Stimulated activated CD4-positive, alpha-beta T cell treated with anti-CD3 and anti-CD28 coated beads, Interleukin-15, amount 100 ng/mL, for 24 hours (primary cell): ENCODE data around the gene TEKT3.

ENCODE experiments used
- DNase-seq: peaks from one replicate; pipeline ENCODE4 v3.0.0-alpha.2; 2020

Gene TEKT3

DNA sequence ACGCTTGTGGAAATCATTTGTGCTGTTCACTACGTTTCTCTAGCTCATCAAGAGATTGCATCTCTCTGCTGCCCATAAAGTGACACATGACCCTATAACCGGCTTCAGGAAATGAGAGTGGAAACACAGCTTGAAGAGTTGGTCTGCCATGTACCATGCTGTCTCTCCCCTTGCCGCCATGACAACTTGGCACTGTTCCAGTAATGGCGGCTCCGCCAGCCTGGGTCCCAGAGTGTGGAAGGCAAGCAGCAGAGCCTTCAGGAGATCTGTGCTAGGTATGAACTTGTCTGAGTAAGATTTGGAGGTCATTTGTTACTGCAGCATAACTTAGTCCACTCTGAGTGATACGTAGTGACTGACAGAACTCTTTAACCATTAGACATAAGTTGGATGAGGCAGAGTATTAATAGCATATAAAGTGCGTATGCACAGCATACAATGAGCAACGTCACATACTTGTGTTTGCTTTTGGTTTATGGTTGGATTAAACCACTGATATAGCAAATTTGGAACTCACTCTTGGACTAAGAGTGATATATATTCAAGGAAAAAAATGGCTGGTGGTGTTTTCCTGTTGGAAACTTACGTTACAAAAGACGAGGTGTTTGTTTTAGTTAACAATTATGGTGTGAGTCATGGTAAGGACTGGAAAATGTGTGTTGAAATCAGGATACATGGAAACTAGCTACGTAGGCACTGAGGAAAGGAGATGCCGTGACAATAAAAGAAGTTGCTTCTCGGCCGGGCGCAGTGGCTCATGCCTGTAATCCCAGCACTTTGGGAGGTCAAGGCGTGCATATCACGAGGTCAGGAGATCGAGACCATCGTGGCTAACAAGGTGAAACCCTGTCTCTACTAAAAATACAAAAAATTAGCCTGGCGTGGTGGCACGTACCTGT is 51.9 kb downstream of the TEKT3 start:
- DNase-seq, result no peak

DNA sequence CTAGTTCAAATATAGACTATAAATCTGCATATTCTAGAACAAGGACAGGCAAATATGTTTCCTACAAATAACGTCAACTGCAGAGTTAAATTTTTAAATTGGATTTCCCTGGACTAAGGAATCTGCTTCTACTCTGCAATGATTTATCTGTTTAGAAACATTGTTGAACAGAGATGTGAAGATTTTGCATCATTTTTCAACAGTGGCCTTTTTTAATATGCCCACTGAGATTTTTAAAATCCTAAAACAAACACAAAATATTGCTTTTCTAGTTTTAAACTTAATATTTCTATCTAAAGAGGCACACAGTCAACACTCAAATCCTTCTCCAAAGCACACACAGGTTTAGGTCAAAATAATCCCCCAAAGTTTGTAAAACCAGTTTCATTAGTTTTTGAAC is 52.5 kb downstream of the TEKT3 start:
- no peak for DNase-seq

DNA sequence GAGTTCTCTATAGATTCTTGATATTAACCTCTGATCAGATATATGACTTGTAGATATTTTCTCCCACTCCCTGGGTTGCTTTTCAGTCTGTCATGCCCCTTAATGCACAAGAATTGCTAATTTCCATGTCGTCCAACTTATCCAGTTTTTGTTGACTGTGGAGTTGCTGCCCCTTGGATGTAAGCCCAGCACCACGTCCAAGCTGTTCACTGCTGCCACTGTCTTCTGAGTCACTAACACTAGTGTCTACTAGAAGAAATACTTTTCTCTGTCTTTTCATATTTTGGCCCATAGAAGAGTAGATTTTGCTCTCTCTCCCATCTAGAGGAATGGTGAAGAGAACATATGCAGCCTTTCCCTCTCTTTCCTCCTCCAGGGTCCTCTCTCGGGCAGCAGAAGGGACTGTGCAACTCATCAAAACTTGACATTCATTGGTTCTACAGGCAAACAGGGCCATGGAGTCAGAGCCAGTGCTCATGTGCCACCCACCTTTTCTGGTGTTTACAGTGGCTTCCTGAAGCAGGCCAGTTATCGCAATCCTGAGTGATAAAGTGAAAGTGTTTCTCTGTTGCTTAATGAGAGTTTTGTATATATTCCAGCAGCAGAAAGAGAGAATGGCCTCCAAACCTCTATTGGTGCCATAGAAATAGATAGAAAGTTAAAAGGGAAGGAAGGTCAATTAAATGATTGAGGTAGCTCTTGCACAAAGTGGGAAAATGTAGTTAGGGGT is 53.7 kb downstream of the TEKT3 start:
- DNase-seq, result no peak

GRCh38 chr17:15285466-15285865 is 55.9 kb downstream of the TEKT3 start:
- DNase-seq, result no peak

DNA sequence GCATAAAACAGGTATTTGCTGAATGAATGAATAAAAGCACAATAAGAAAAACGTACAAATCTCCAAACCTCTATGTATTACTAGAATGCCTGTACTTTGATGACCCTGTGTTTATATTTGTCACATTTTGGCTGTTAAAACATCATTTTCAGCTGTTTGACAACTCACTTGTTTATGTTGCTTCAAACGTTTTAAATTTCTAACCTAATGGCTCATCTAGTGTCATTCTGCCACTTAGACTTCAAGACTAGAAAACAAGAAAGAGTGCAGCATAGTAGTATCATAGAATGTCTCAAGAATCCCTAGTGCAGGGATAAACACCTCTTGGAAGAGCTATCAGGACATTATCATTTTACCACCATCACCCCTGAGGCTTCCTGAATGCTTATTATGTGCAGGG is 56.9 kb downstream of the TEKT3 start:
- DNase-seq, result no peak

DNA sequence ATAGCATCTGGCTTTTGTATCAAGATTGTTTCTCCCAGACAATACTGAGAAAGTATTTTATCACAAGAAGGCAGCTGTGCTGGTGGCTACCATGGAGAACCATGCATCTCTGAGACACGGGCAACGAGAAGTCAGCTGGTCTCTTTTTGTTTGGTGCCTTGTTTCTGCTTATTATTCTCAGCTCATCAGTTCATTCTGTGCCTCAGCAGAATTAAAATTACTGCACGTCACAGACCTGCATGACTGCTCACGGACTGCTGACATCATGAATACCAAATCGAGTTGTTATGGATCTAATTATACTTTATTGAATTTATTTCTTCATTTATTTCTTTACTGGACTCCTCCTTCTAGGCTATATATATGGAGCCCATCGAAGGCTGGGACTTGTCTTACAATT is 57.3 kb downstream of the TEKT3 start:
- DNase-seq, result no peak

DNA sequence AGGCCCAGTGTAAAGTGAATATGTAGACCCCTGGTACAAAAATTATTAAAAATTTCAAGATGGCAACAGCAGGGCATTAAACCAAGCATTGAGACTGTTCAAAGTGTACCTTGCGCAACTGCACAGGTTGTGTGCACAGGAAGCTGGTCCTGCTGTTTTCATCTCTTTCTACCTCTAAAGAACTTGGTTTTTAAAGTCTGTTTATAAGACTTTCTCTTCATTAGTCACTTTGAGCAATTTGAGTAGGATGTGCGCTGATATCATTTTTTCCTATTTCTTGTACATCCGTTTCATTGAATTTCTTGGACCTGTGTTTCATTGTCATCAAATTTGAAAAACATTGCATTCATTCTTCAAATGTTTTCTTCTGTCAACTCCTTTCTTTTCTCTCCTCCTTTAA is 59.5 kb downstream of the TEKT3 start:
- no peak for DNase-seq

DNA sequence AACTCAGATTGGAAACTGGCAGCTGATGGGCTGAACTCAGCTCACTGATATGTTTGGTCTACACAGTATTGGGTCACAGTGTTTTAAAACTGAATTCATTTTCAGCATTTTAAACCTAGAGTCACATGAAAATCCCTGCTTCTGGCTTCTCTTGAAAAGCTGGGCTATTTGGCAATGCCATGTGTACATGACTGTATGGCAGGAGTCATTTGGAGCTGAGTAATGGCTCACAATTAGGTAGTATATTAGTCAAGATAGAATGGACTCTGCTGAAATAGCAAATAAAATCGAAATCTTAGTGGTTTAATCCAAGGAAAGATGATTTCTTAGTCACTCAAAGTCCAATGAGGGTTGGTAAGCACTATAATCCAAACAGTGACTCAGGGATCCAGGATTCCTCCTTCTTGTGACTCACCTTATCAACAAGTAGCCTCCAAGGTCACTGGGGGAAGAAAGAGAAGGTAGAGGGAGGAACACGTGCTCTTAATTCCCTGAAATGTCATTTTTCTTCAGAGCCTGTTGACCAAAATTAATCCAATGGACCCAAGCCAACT is 62.4 kb downstream of the TEKT3 start:
- DNase-seq, result no peak

- no peak for DNase-seq
Observed at GRCh38 chr17:15278380-15278779, 63.0 kb downstream of the TEKT3 start.

DNA sequence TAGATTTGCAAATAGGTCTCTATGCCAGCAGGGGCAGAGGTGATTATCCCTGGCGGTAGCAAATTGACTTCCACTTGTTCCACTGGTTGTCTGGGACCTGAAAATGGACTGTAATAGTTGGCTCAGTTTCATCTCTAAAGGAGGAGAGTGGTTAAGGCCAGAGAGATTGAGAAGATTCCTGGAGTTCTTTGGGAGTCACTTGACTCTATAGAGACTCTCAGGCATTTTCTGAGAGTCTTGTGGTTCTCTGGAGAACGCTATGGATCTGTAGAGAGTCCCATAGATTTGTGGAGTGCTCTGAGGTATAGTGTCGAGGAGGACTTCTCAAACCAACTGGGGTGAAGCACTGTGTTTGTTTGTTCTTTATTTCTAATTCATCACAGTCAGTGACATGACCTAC is 67.4 kb downstream of the TEKT3 start:
- DNase-seq, result no peak

DNA sequence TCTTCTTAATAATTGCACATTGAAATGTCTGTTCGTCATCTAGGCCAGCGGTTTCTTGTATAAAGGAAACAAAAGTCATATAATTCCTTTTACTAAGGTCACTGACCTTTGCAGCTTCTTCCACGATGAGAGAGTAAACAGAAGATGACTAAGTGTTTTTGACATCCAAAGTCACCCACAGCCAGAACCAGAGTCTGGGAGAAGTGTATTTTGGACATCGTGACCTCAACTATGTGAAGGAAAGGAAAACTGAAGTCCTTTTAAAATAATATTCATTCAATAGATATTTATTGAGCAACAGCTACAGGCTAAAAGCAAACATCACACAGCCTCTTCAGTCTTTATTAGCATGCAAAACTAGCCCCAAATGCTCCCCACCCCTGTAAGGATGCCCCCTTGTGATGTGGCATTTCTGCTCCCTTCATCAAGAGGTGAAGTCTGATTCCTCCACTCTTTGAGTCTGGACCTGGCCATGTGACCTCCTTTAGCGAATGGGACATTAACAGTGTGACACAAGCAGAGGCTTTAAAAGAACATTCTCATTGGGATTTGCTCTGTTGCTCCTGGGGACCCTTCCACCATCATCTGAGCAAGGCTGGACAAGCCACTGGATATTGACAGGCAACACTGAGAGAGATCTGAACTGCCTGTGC is 68.1 kb downstream of the TEKT3 start:
- DNase-seq, result no peak

- no peak for DNase-seq
Observed at GRCh38 chr17:15271741-15272140, 69.7 kb downstream of the TEKT3 start.

- DNase-seq, result no peak
Observed at GRCh38 chr17:15270628-15271381, 70.6 kb downstream of the TEKT3 start.

GRCh38 chr17:15269780-15270089 is 71.7 kb downstream of the TEKT3 start:
- DNase-seq, result no peak

DNA sequence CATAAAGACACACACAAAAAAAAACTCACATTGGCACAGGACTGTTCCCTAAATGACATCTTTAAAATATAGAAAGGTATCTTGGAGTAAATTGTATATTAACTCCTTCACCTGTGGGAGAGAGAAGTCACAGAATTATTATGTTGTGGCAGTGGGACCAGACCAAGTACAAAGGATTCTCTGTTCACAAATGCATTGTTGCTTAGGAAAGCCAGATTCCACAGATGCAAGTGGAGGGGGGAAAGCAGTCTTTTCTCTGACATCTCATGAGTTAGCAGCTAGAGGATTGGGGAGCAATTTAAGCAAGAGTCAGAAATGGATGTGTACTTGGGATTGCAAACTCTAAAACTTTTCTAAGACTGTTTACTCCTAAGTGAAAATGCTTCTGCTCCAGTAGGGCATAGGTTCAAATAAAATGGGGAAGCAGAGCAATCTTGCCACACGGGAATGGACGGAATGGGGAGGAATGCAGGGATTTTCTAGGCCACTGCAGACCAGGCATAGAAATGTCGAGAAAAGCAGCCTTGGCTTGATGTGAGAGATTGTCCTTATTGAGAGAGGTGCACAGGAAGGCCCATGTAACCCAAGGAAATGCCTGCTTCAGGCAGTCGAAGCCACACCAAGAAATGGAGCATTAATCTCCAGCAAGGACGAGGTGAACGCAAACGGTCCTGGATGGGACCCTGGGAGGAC is 72.2 kb downstream of the TEKT3 start:
- no peak for DNase-seq

DNA sequence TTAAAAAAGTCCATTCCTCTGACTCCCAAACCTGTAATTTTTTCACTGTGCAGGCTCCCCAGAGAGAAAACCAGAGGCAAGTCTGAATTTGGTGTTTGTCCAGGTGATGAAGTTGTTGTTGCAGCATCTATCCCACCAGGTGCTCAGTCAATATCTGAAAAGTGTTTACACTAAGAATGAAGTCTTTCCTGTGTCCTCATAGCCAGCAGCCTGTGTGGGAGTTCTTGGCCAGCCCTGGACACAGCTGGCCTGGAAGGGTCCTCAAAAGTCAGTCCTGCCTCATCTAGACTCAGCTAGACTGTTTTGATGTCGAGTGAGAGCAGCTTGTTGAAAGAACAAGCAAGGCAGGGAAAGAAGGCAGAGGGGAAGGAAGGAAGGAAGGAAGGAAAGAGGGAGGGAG is 72.9 kb downstream of the TEKT3 start:
- no peak for DNase-seq

DNA sequence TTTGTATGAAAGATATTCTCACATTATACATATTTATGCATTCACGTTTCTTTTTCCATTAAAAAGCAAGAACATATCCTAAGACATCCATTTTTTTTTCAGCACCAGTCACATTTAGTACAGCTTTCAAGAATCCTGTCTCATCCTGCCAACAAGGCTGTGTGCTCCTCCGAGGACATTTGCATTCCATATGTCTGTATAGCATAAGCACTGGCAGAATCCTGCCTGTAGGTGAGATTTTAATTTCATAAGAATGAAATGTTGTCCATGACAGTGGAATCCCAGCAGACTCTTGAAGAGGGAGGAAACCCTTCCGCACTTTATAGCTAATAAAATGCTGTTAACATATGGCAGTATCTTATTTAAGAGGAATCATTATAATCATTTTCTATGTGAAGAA is 73.4 kb downstream of the TEKT3 start:
- DNase-seq, result no peak

DNA sequence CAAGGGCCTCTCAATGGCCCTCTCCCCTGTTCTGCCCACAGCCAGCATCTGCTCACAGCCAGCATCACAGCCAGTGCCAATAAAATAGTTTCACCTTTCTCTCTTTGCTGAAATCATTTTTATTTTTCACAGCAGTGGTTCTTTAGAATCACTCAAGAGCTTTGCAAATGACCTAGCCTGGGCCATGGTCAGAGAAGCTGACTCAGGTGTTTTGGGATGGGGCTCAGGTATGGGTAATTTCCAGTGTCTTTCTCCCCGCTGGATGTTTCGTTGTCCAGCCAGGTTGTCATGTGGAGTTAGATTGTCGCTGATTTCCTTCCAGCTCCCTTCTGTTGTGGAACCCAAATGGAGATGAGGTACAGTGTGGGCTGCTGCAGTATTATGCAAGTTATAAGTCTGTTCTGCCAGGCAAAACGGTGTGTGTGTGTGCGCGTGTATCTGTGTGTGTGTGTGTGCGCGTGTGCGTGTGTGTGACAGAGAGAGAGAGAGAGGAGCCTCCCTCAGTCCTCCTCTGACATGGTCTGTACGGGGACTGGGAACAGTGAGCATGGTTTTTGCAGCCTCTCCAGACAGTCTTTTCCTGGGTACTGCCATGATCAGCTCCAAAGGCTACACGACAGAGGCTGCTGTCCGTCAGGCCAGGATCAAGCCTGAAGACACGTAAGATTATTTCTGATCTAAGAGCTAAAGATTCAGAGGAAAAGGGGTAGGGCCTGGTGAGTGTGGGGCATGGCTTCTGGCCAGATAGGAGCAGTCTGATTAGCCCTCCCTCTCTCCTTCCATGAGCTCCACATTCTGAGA is 74.9 kb downstream of the TEKT3 start:
- DNase-seq, result no peak

- DNase-seq, result no peak
Observed at GRCh38 chr17:15265131-15265530, 76.3 kb downstream of the TEKT3 start, which contains the start of gene PMP22. PMP22 (minus strand) TSS chr17:15265326; CDS start chr17:15260727, 4,599 bp downstream.

GRCh38 chr17:15264542-15264941 is 76.9 kb downstream of the TEKT3 start:
- DNase-seq, result no peak

- DNase-seq, result no peak
Observed at GRCh38 chr17:15263680-15264079, 77.7 kb downstream of the TEKT3 start.
